H7 (cell line): ENCODE data around the gene MIOS. TPM values are rescaled to one million over a fixed set of nuclear protein-coding genes. Genes with fewer than 3 reads are reported as not detected.

Experiments
- DNase-seq: peaks from one replicate; pipeline ENCODE4 v3.0.0; 2012
- H3K27me3 ChIP-seq: 2 replicates; pipeline ENCODE4 v1.6.0; 2011; ENCODE audit warnings: mild to moderate bottlenecking, low read length; ENCODE audit not compliant: control insufficient read depth, insufficient read depth
- H3K36me3 ChIP-seq: replicated peaks from 2 replicates; pipeline ENCODE4 v1.5.1; 2011; ENCODE audit warnings: low read length; ENCODE audit not compliant: control insufficient read depth, insufficient read depth
- H3K4me3 ChIP-seq: 2 replicates; pipeline ENCODE4 v1.5.1; 2011; ENCODE audit warnings: low read depth, mild to moderate bottlenecking, control low read depth, low read length, moderate library complexity; ENCODE audit not compliant: insufficient read depth
- total RNA-seq: library from RNA; depleted of rRNA; stranded (reverse); fragments of >200 nt; shearing (Covaris generic); gene quantifications from 2 replicates; pipeline ENCODE4 v1.2.3, GENCODE V29; 2014

Gene MIOS
- total RNA-seq, 1 experiment from 2014 or later, result 53.9 TPM

- H3K27me3 ChIP-seq, result no peaks in the 10 kb centered on the region
- H3K36me3 ChIP-seq, result no peaks in the 10 kb centered on the region
- no peak overlapping the region for H3K4me3 ChIP-seq
- no peak for DNase-seq
These were observed 1.5 kb upstream of the MIOS start for GRCh38 chr7:7565018-7565680.

- Histone ChIP-seq H3K27me3 (no peaks in the 10 kb centered on the region), H3K36me3 (no peaks in the 10 kb centered on the region), H3K4me3 (no peak overlapping the region)
- peak; percentile 28 for DNase-seq
These were observed 686 bp upstream of the MIOS start for GRCh38 chr7:7565746-7566650.

- H3K36me3 ChIP-seq, result no peaks in the 10 kb centered on the region
- peak overlapping the region; percentile 80 for H3K4me3 ChIP-seq
- H3K27me3 ChIP-seq, result no peaks in the 10 kb centered on the region
- DNase-seq, result no peak
These were observed 1.3 kb downstream of the MIOS start for GRCh38 chr7:7567898-7568531.

- DNase-seq, result no peak
- H3K36me3 ChIP-seq, result no peaks in the 10 kb centered on the region
- H3K4me3 ChIP-seq, result no peak overlapping the region; the same call in 1 of the 2 replicates
- no peaks in the 10 kb centered on the region for H3K27me3 ChIP-seq
These were observed 1.9 kb downstream of the MIOS start for GRCh38 chr7:7568553-7568952.

- Histone ChIP-seq H3K4me3 (no peak overlapping the region), H3K27me3 (no peaks in the 10 kb centered on the region), H3K36me3 (no peaks in the 10 kb centered on the region)
- no peak for DNase-seq
These were observed 2.4 kb downstream of the MIOS start for GRCh38 chr7:7569081-7569527.

GRCh38 chr7:7569615-7570014 is 2.9 kb downstream of the MIOS start:
- Histone ChIP-seq H3K27me3 (no peaks in the 10 kb centered on the region), H3K4me3 (no peak overlapping the region), H3K36me3 (no peaks in the 10 kb centered on the region)
- no peak for DNase-seq

GRCh38 chr7:7570584-7570983 is 3.9 kb downstream of the MIOS start:
- Histone ChIP-seq H3K27me3 (no peaks in the 10 kb centered on the region), H3K36me3 (no peaks in the 10 kb centered on the region; the same call in 1 of the 2 replicates), H3K4me3 (no peak overlapping the region)
- DNase-seq, result no peak

- DNase-seq, result no peak
- Histone ChIP-seq H3K27me3 (no peaks in the 10 kb centered on the region), H3K4me3 (no peak overlapping the region), H3K36me3 (no peaks in the 10 kb centered on the region; the same call in 1 of the 2 replicates)
These were observed 7.0 kb downstream of the MIOS start for GRCh38 chr7:7573701-7574100.

- H3K36me3 ChIP-seq, result no peaks in the 10 kb centered on the region; the same call in 1 of the 2 replicates
- DNase-seq, result no peak
- H3K4me3 ChIP-seq, result no peak overlapping the region
- no peaks in the 10 kb centered on the region for H3K27me3 ChIP-seq
These were observed 9.7 kb downstream of the MIOS start for GRCh38 chr7:7576344-7576743.

- no peaks in the 10 kb centered on the region; the same call in 1 of the 2 replicates for H3K36me3 ChIP-seq
- no peak for DNase-seq
These were observed 11.2 kb downstream of the MIOS start for GRCh38 chr7:7577888-7578287.

GRCh38 chr7:7579638-7580037 is 13.0 kb downstream of the MIOS start:
- no peaks in the 10 kb centered on the region; the same call in 1 of the 2 replicates for H3K36me3 ChIP-seq
- DNase-seq, result no peak
- no peaks in the 10 kb centered on the region for H3K27me3 ChIP-seq
- H3K4me3 ChIP-seq, result no peak overlapping the region

More at GRCh38 chr7:7577888-7578287, 11.2 kb downstream of the MIOS start:
- Histone ChIP-seq H3K27me3 (no peaks in the 10 kb centered on the region), H3K4me3 (no peak overlapping the region)

- no peaks in the 10 kb centered on the region for H3K27me3 ChIP-seq
- peak; percentile 42 for DNase-seq
- no peaks in the 10 kb centered on the region; the same call in 1 of the 2 replicates for H3K36me3 ChIP-seq
- no peak overlapping the region for H3K4me3 ChIP-seq
These were observed 15.0 kb downstream of the MIOS start for GRCh38 chr7:7581531-7582179.

GRCh38 chr7:7582596-7582995 is 15.9 kb downstream of the MIOS start:
- Histone ChIP-seq H3K36me3 (no peaks in the 10 kb centered on the region; the same call in 1 of the 2 replicates), H3K27me3 (no peaks in the 10 kb centered on the region), H3K4me3 (no peak overlapping the region)
- DNase-seq, result no peak

GRCh38 chr7:7583731-7584130 is 17.0 kb downstream of the MIOS start:
- no peaks in the 10 kb centered on the region for H3K27me3 ChIP-seq
- no peak overlapping the region for H3K4me3 ChIP-seq
- no peak for DNase-seq
- H3K36me3 ChIP-seq, result no peaks in the 10 kb centered on the region; the same call in 1 of the 2 replicates
